NCI-H748 (cell line): Measurements from ENCODE around the gene SDF2.

Source experiments
- DNase-seq: peaks from one replicate; lab custom pipeline; 2025; ENCODE audit not compliant: unreplicated experiment; lab: John Stamatoyannopoulos, UW

Gene SDF2

DNA sequence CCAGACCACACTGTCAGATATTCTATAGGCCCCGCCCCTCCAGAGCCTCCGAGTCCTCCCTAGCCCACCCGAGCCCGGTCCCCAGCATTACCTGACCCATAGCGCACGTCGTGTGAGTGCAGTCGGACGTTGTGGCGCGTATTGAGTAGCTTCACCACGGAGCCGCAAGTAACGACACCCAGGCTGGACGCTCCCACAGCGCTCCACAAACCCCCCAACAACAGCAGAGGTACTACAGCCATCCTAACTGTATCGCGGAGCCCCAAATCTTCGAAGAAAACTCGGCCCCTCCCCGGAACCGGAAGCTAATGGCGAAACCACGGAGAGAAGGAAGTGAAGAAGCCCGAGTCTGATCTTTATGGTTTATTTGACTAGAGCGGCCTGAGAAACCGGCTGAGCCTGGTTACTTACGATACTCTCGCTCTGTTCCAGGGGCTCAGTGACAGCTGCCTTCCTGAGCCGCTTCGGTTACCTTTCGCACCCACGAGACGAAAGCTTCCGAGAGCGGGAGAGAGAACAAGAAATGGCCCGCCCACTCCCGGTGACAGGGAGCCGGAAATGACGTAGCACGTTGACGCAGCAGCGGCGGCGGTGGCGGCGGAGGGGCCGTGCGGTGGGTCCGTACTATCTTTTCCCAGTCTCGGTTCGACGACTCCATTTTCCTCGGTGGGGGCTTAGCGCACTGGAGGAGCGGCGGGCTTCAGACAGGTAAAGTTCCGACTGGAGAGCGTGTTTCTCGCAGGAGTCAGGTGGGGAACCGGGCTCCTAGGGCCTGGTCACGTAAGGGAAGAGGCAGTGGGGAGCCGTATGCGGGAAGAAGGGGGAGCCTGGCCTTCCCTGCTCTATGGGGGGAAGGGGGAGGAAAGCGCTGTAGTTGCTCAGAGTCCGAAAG is at the start of gene SDF2, which contains the start of gene SUPT6H:
Gene SDF2, minus strand, starts transcription at position 272 of the 892 bp plus-strand sequence. Its CDS starts 30 bp downstream, at position 242.
Gene SUPT6H, plus strand, starts transcription at position 571 of the 892 bp plus-strand sequence. CDS start 11,197 bp downstream, outside the sequence.
- DNase-seq: peak; percentile 91

DNA sequence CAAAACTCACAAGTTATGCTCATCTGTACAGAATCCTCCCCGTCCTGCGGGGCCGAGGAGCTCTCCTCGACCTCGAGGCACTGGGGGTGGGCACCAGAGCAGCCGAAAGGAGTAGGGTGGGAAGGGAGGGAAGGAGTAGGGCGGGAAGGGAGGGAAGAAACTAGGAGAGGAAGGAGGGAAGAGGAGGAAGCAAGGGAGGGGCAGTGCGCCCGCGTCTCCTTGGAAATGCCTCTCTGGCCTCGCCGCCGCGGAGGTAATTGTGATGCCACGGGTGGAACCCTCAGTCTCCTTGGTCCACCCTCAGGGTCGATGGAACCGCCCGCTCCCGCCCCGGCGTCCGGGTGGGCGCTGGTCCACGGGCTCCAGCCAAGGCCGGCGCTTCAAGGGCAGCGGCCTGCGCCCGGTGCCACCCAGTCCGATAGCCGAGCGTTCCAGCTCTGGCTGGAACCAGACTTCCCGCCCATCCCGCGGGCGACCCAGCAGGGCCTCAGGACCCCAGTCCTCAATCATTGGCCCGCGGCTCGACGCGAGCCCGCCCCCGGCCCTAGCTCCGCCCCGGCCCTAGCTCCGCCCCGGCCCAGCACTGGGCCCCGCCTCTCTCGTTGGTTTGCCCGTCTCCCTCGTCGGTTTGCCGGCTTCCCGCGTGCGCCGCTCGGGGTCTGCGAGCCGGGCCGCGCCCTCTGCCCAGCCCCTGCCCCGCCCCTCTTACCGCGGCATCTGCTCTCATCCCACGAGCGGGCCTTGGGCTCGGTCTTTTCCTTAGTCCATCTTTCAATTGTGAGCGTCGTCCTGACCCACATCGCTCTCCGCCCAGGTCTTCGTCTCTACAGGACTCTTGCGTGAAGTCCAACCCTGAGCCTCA is 49.4 kb upstream of the SDF2 start:
- DNase-seq: peak; percentile 97

DNA sequence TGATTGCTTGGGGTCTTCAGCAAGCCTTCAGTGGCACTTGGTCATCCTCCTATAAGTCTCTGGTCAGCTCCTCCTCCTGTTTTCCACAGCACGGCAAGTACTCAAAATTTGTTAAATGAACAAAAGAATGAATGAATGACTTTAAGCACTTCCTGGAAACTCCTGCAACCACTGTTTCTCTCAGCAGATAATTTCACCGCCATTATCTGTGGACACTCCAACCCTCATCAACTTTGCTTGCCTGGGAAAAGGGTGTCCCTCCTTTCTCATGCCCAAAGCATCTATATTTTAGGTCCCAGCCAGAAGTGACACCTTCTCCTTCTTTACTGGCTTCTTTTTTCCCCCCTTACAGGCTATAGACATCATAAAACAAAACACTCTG is 45.6 kb upstream of the SDF2 start:
- DNase-seq: no peak

- no peak for DNase-seq
Measured at GRCh38 chr17:28706471-28707338, 45.0 kb upstream of the SDF2 start.

- no peak for DNase-seq
Measured at GRCh38 chr17:28705728-28706334, 44.1 kb upstream of the SDF2 start.

GRCh38 chr17:28705074-28705659 is 43.5 kb upstream of the SDF2 start:
- DNase-seq: no peak

DNA sequence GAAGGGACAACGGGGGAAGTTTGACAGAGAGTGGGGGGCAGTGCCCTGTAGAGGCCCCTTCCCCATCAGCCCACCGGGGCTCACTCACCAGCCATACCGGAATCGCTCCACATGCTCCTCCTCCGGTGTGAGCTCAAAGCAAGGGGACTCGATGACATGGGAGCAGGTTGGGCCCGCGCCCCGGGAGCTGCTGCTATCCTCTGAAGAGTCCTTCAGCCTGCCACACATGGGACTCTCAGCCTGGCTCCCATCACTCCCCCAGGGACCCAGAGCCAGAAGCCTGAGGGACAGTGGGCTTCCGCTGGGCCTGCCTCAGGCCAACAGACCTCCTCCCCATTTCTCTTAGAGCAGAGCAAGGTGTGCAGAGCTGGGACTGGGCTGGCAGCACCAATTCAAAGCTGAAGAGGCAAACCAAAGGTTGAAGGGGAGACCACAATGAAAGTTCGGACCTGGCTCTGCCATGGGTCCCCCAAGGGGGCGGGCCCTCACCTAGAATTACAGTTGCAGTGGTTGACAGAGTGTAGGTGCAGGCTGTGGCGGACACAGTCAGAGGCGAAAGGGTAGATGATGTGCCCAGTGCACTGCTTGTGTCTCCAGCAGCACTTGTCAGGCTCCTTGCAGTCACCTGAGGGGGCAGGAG is 42.6 kb upstream of the SDF2 start:
- DNase-seq: no peak

DNA sequence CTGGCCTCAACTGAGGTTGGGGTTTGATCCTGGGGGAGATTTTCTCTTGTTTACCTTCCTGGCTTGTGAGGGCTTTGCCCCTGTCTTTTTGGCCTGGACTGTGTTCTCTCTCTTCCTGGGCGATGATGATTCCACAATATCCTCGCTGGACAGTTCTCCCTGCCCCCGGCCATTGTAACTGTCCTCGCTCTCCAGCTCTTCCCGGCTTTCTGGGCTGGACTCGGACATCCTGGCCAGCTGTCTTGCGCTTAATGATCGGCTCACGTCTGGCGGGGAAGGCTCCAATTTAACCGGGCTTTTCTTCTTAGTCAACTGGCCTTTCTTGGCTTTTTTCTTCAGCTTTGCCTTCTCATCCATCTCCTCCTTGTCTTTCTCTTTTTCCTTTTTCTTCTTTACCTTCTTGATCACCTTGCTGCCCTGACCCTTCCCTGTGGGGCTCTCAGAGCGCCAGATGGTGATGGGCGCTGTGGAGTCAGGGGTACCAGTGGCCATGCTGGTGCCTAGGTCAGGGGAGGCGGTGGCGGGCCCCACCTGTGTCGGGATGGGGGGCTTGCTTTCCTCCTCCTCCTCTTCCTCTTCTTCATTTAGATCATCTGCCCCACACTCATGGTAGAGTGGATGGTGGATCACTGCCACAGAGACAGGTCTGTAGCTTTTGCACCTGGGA is 42.0 kb upstream of the SDF2 start:
- DNase-seq: no peak

GRCh38 chr17:28702752-28703150 is 41.0 kb upstream of the SDF2 start:
- no peak for DNase-seq

DNA sequence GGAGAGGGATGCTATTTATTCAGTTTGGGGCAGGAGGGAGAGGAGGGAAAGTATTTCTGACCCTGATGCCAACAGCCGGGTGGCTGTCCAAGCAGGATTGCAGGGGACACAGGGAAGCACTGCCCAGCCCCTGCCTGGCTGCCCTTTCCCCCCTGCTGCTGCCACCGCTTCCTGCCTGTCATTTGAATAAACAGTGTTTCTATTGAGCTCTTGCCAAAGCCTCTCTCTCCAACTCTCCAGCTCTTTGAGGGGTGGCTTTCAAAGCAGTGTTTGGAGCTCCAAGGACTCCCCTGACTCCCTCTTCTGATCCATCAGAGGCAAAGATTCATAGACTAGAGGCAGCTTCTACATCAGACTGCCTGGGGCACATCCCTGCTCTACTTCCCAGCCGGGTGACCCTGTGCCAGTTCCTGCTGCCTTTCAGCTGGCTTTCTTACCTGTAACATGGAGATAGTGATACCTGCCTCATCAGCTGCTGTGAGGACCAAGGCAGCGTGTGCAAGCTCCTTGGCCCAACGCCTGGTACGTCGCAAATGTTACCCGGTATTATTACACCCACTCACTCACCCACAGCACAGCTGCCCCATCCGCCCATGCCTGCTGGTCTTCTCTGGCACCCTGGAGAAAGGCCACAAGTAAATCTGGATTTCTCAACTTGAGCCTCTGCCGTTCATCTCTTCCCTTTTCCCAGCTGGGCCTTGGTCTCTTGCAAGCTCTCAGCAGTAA is 40.5 kb upstream of the SDF2 start:
- DNase-seq: no peak

- no peak for DNase-seq
Measured at GRCh38 chr17:28700830-28701492, 39.3 kb upstream of the SDF2 start.

GRCh38 chr17:28700278-28700677 is 38.6 kb upstream of the SDF2 start:
- DNase-seq: no peak

- DNase-seq: no peak
Measured at GRCh38 chr17:28698253-28698941, 36.7 kb upstream of the SDF2 start.

DNA sequence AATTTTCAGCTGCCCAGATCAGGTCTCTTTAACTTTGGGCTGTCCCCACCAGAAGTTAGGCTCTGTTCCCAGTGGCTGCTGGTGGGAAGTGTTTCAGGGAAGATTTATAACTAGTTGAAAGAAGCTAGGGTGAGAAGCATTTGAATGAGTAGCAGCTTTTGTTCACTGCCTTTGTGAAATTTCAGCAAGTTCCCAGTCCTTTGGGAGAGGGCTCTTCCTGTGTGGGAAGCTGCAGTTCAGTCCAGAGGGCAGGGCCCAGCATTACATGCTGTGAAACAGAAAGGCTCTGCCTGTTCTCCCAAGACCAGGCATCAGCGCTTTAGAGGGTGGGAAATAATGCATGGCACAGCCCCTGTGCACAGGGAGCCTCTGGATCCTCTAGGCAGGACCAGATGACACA is 32.2 kb upstream of the SDF2 start:
- no peak for DNase-seq

GRCh38 chr17:28689011-28689410 is 27.3 kb upstream of the SDF2 start:
- DNase-seq: no peak

DNA sequence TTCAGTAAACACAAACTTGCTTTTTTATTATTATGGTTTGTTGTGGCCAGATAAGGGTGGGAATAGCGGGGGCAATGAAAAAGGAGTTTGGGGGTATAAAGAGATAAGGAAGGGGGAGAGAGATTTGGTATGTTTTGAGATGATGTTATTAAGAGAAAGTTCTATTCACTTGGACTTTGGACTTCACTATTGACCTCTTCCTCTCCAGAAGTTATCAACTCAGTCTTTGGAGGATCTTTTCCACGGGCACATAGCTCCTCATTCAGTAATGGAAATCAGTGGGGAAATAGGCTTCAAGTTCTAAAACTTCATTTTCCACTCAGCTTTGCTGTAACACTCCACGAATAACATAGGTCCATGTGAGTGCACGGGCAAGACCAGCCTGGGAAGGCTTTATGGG is 26.8 kb upstream of the SDF2 start:
- DNase-seq: no peak

- no peak for DNase-seq
Measured at GRCh38 chr17:28686296-28686695, 24.6 kb upstream of the SDF2 start.
